Panc1 (cell line): Measurements from ENCODE around the gene LYPD6B. TPM values are rescaled to one million over a fixed set of nuclear protein-coding genes. Genes with fewer than 3 reads are reported as not detected.

Experiments used
- ATAC-seq: fragments of 200-7000 bp; cut with Tn5 transposase; 2 replicates; pipeline ENCODE4 v1.9.1; 2020; ENCODE audit warnings: mild to moderate bottlenecking, moderate library complexity
- BruUV-seq: library from RNA; stranded (reverse); fragments of 400-500 nt; replicated peaks from 2 replicates; lab custom pipeline; 2021; lab: Mats Ljungman, UMichigan
- CTCF ChIA-PET: fragments of 300-600 bp; sonication (Branson Sonifier 250); formaldehyde crosslinking; loops from one replicate; lab custom pipeline; 2022; ENCODE audit warnings: antibody characterized with exemption; lab: Charles Lee
- POLR2A ChIA-PET: fragments of 300-600 bp; sonication (Branson Sonifier 250); formaldehyde crosslinking; loops from one replicate; lab custom pipeline; 2022; ENCODE audit warnings: antibody characterized with exemption; lab: Charles Lee
- DNase-seq: peaks from one replicate; pipeline ENCODE4 v3.0.0-alpha.2; 2010; ENCODE audit warnings: low read depth, low spot score
- H3K27ac ChIP-seq: 2 replicates; pipeline ENCODE4 v1.5.1; 2011; ENCODE audit warnings: mild to moderate bottlenecking, low read length, inconsistent platforms
- H3K27me3 ChIP-seq: fragments of 200-500 bp; sonication (Bioruptor generic); 2 replicates; pipeline ENCODE4 v1.6.0; 2014; ENCODE audit warnings: low read length, inconsistent platforms; ENCODE audit not compliant: control insufficient read depth, insufficient read depth
- H3K36me3 ChIP-seq: fragments of 200-500 bp; sonication (Bioruptor generic); 2 replicates; pipeline ENCODE4 v1.5.1; 2014; ENCODE audit warnings: inconsistent platforms, mild to moderate bottlenecking, low read length, moderate library complexity; ENCODE audit not compliant: control insufficient read depth, insufficient read depth
- H3K4me1 ChIP-seq: 2 replicates; pipeline ENCODE4 v1.5.1; 2011; ENCODE audit warnings: inconsistent platforms, mild to moderate bottlenecking, low read length, moderate library complexity; ENCODE audit not compliant: control insufficient read depth, insufficient read depth
- H3K4me3 ChIP-seq, 2 experiments: 2 replicates each; pipeline ENCODE4 v1.5.1; 2011 to 2012; ENCODE audit warnings: low read depth in 2 of 2, low read length in 2 of 2, mild to moderate bottlenecking in 2 of 2, inconsistent platforms in 1 of 2, moderate library complexity in 1 of 2
- H3K9me3 ChIP-seq: fragments of 200-500 bp; sonication (Bioruptor generic); 2 replicates; pipeline ENCODE4 v1.5.1; 2014; ENCODE audit warnings: low read depth, mild to moderate bottlenecking, inconsistent platforms, low read length, moderate library complexity; ENCODE audit not compliant: control insufficient read depth, insufficient read depth
- CTCF ChIP-seq: fragments of 450-650 bp; IDR thresholded peaks from 2 replicates; pipeline ENCODE4 v1.5.1; 2017; ENCODE audit warnings: mild to moderate bottlenecking
- POLR2AphosphoS5 ChIP-seq: IDR thresholded peaks from 2 replicates; pipeline ENCODE4 v1.6.1; 2012; ENCODE audit warnings: mild to moderate bottlenecking, low read depth, low read length, moderate library complexity
- REST ChIP-seq, 2 experiments: IDR thresholded peaks; 2 replicates each; pipeline ENCODE4 v1.6.1; 2011 to 2012; ENCODE audit warnings: low read depth in 2 of 2, control low read depth in 1 of 2, low read length in 1 of 2, mild to moderate bottlenecking in 1 of 2, moderate library complexity in 1 of 2; ENCODE audit not compliant: insufficient read depth in 1 of 2
- SIN3A ChIP-seq: IDR thresholded peaks from 2 replicates; pipeline ENCODE4 v1.6.1; 2012; ENCODE audit warnings: low read depth, mild to moderate bottlenecking, low read length, moderate library complexity, borderline replicate concordance; ENCODE audit not compliant: insufficient read depth
- TCF7L2 ChIP-seq: IDR thresholded peaks from 2 replicates; pipeline ENCODE4 v1.6.1; 2011; ENCODE audit warnings: mild to moderate bottlenecking, low read depth, low read length, inconsistent platforms
- in situ Hi-C: cut with HindIII; loops from 2 replicates; pipeline ENCODE4 v1.10.0; 2016; ENCODE audit warnings: low sequenced_read_pairs, low pct_unique_long_range_greater_than_20kb
- intact Hi-C: fragments of 100-400 bp; cut with micrococcal nuclease; formaldehyde crosslinking; loops from one replicate; pipeline ENCODE4 v1.10.0; 2022; ENCODE audit not compliant: unreplicated experiment
- total RNA-seq: library from RNA; stranded (reverse); gene quantifications from one replicate; pipeline ENCODE4 v1.2.1, GENCODE V29; 2021; ENCODE audit not compliant: unreplicated experiment

LYPD6B gene
- total RNA-seq, 1 experiment from 2014 or later: 2.2 TPM

GRCh38 chr2:148998165-148998830, 40.2 kb upstream of the LYPD6B start:
- ATAC-seq (no peak), DNase-seq (no peak)
- POLR2A ChIA-PET: no interaction called here
- Histone ChIP-seq H3K27ac (no peak overlapping the region), H3K9me3 (no peaks in the 10 kb centered on the region), H3K4me1 (no peaks in the 10 kb centered on the region), H3K36me3 (no peaks in the 10 kb centered on the region), H3K27me3 (no peaks in the 10 kb centered on the region; the same call in 1 of the 2 replicates), H3K4me3 (no peak overlapping the region)
- TF ChIP-seq SIN3A: no peak
- no peak for TF ChIP-seq CTCF
- no peak for TF ChIP-seq REST (IDR thresholded peaks at IDR 0.05; ENCODE audit: insufficient read depth in 1 of 2, low read depth in 2 of 2, low read length in 1 of 2)
- TF ChIP-seq TCF7L2: no peak
- no peak for TF ChIP-seq POLR2AphosphoS5
- intact Hi-C loops: no loop called here
- in situ Hi-C loops: no loop called here
- BruUV-seq: no TSS peak
- CTCF ChIA-PET: no interaction called here

- Histone ChIP-seq H3K9me3 (no peaks in the 10 kb centered on the region), H3K4me3 (no peak overlapping the region), H3K36me3 (no peaks in the 10 kb centered on the region), H3K27ac (no peak overlapping the region), H3K27me3 (no peaks in the 10 kb centered on the region; the same call in 1 of the 2 replicates), H3K4me1 (no peaks in the 10 kb centered on the region)
- DNase-seq (no peak), ATAC-seq (no peak)
- TF ChIP-seq POLR2AphosphoS5 (no peak), CTCF (no peak), REST (IDR thresholded peaks at IDR 0.05; ENCODE audit: insufficient read depth in 1 of 2, low read depth in 2 of 2, low read length in 1 of 2) (no peak), SIN3A (no peak), TCF7L2 (no peak)
- ChIA-PET CTCF (no interaction called here), POLR2A (no interaction called here)
- intact Hi-C loops (no loop called here), in situ Hi-C loops (no loop called here)
- BruUV-seq: no TSS peak
Measured at GRCh38 chr2:148998831-148999200, 39.7 kb upstream of the LYPD6B start.
